HG03108 (cell line): Measurements from ENCODE around the gene MAP4K4.

Source experiments
- ATAC-seq: cut with Tn5 transposase; IDR thresholded peaks from one replicate; pipeline ENCODE4 v1.9.1; 2021; ENCODE audit warnings: moderate library complexity; ENCODE audit not compliant: unreplicated experiment

The MAP4K4 gene

GRCh38 chr2:101782427-101782792 lies 84.9 kb downstream of the MAP4K4 start:
- no peak for ATAC-seq

GRCh38 chr2:101787097-101787496 lies 89.6 kb downstream of the MAP4K4 start:
- ATAC-seq = no peak

GRCh38 chr2:101788565-101788964 lies 91.1 kb downstream of the MAP4K4 start:
- no peak for ATAC-seq

GRCh38 chr2:101788995-101789970 lies 91.8 kb downstream of the MAP4K4 start:
- ATAC-seq = no peak

- no peak for ATAC-seq
Observed at GRCh38 chr2:101790416-101790815, 92.9 kb downstream of the MAP4K4 start.

- ATAC-seq = no peak
Observed at GRCh38 chr2:101790857-101791256, 93.3 kb downstream of the MAP4K4 start.

GRCh38 chr2:101792208-101792607 lies 94.7 kb downstream of the MAP4K4 start:
- ATAC-seq = no peak

- ATAC-seq = no peak
Observed at GRCh38 chr2:101793277-101793969, 95.9 kb downstream of the MAP4K4 start.

GRCh38 chr2:101794141-101794540 lies 96.6 kb downstream of the MAP4K4 start:
- ATAC-seq = no peak

- no peak for ATAC-seq
Observed at GRCh38 chr2:101795033-101795432, 97.5 kb downstream of the MAP4K4 start.

- no peak for ATAC-seq
Observed at GRCh38 chr2:101796825-101797600, 99.5 kb downstream of the MAP4K4 start.

- ATAC-seq = no peak
Observed at GRCh38 chr2:101801496-101801895, 104.0 kb downstream of the MAP4K4 start.

GRCh38 chr2:101802329-101802728 lies 104.8 kb downstream of the MAP4K4 start:
- no peak for ATAC-seq

GRCh38 chr2:101803128-101803527 lies 105.6 kb downstream of the MAP4K4 start:
- no peak for ATAC-seq

- ATAC-seq = no peak
Observed at GRCh38 chr2:101803945-101804696, 106.6 kb downstream of the MAP4K4 start.

GRCh38 chr2:101805152-101806088 lies 107.9 kb downstream of the MAP4K4 start:
- ATAC-seq = no peak

- ATAC-seq = no peak
Observed at GRCh38 chr2:101806123-101806522, 108.6 kb downstream of the MAP4K4 start.

GRCh38 chr2:101806701-101807100 lies 109.2 kb downstream of the MAP4K4 start:
- no peak for ATAC-seq

GRCh38 chr2:101807242-101807641 lies 109.7 kb downstream of the MAP4K4 start:
- ATAC-seq = no peak
